B cell (primary cell): ENCODE results near the gene VEGFB.

Source experiments
- CTCF ChIP-seq: fragments of 200-600 bp; IDR thresholded peaks from one replicate; pipeline ENCODE4 v1.8.0; 2022; ENCODE audit warnings: antibody characterized with exemption, mild to moderate bottlenecking
- EZH2 ChIP-seq: IDR thresholded peaks from 2 replicates; pipeline ENCODE4 v1.6.1; 2012; ENCODE audit warnings: borderline replicate concordance, low read depth, mild to moderate bottlenecking, moderate library complexity, low read length; ENCODE audit not compliant: insufficient read depth, poor library complexity, severe bottlenecking

GRCh38 chr11:64258946-64259532 is 24.7 kb downstream of the VEGFB start:
- TF ChIP-seq EZH2: no peak
- TF ChIP-seq CTCF: no peak
